Measurements from ENCODE around the gene PTPRCAP. TPM values are rescaled to one million over a fixed set of nuclear protein-coding genes. Genes with fewer than 3 reads are reported as not detected.

Gene PTPRCAP
- total RNA-seq, 1 experiment from 2014 or later = 1.7 TPM

DNA sequence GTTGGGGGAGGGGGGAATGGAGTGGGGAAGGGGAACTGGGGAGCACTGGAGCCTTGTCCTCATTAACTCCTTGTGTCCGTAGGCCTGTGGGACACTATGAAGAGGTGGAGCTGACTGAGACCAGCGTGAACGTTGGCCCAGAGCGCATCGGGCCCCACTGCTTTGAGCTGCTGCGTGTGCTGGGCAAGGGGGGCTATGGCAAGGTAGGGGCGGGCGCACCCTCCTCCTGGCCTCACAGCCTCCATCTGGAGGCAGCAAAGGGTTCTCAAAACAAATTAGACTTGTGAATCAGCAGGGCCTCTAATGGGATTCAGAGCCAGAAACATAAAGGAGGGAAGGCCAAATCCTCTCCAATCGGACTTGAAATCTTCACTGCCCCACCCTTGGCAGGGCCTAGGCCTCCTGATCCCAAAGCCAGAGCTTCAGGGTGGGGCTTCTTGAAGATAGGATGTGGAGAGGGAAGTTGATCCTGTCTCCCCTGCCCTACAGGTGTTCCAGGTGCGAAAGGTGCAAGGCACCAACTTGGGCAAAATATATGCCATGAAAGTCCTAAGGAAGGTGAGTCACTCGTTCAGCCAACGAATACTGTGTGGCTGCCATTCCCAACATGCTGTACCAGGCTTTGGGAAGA is 8.3 kb downstream of the PTPRCAP start:
- Histone ChIP-seq H4K5ac (ENCODE audit: insufficient read length, low read depth, low read length) (no peak overlapping the region), H3T11ph (ENCODE audit: low read length) (no peak overlapping the region), H3K4ac (ENCODE audit: low read depth, low read length) (no peak overlapping the region), H3K4me2 (ENCODE audit: insufficient read depth, insufficient read length, low read length) (peak overlapping the region; percentile 90), H2AK5ac (ENCODE audit: insufficient read length, low read length) (no peak overlapping the region), H3K4me1 (ENCODE audit: insufficient read depth, low read length) (no peaks in the 10 kb centered on the region), H4K91ac (ENCODE audit: insufficient read length, low read depth, low read length) (no peak overlapping the region), H3K9me3 (ENCODE audit: control insufficient read depth, low read depth, low read length) (no peaks in the 10 kb centered on the region), H3K56ac (ENCODE audit: insufficient read length, low read depth, low read length) (no peak overlapping the region), H3K23ac (ENCODE audit: insufficient read length, low read depth, low read length) (no peak overlapping the region), H3K18ac (ENCODE audit: insufficient read length, low read depth, low read length) (no peak overlapping the region), H2BK5ac (ENCODE audit: insufficient read length, low read length) (no peak overlapping the region), H3K14ac (ENCODE audit: insufficient read depth, low read length) (no peak overlapping the region), H3K79me1 (ENCODE audit: insufficient read depth, low read depth, low read length, poor library complexity, severe bottlenecking) (no peaks in the 10 kb centered on the region), H2BK15ac (ENCODE audit: low read depth, low read length) (no peak overlapping the region), H2BK12ac (ENCODE audit: insufficient read length, low read depth, low read length) (no peak overlapping the region), H3K27me3 (ENCODE audit: insufficient read depth, low read length) (no peaks in the 10 kb centered on the region), H3K79me2 (ENCODE audit: insufficient read depth, low read length) (no peaks in the 10 kb centered on the region; the same call in 1 of the 2 replicates), H2BK20ac (ENCODE audit: low read depth, low read length, poor library complexity, severe bottlenecking) (no peak overlapping the region), H3K27ac (ENCODE audit: insufficient read length, low read depth, low read length) (no peak overlapping the region), H2BK120ac (ENCODE audit: low read depth, low read length, poor library complexity, severe bottlenecking) (no peak overlapping the region), H3K23me2 (ENCODE audit: insufficient read length, low read depth, low read length, poor library complexity, severe bottlenecking) (peaks cover 4% of the 10 kb centered on the region), H3K9ac (ENCODE audit: extremely low read depth, insufficient read length, low read length) (peak overlapping the region; percentile 76), H4K8ac (replicated peaks; ENCODE audit: insufficient read length, low read depth, low read length) (no peak overlapping the region), H4K20me1 (ENCODE audit: control insufficient read depth, insufficient read depth, insufficient read length) (no peaks in the 10 kb centered on the region), H2AFZ (ENCODE audit: low read length) (no peak overlapping the region)
- H3K9me3 Mint-ChIP-seq = no peaks in the 10 kb centered on the region
- H3K4me1 Mint-ChIP-seq = peaks cover 9 to 12% of the 10 kb centered on the region in 2 experiments
- TF ChIP-seq, protein P1, sequence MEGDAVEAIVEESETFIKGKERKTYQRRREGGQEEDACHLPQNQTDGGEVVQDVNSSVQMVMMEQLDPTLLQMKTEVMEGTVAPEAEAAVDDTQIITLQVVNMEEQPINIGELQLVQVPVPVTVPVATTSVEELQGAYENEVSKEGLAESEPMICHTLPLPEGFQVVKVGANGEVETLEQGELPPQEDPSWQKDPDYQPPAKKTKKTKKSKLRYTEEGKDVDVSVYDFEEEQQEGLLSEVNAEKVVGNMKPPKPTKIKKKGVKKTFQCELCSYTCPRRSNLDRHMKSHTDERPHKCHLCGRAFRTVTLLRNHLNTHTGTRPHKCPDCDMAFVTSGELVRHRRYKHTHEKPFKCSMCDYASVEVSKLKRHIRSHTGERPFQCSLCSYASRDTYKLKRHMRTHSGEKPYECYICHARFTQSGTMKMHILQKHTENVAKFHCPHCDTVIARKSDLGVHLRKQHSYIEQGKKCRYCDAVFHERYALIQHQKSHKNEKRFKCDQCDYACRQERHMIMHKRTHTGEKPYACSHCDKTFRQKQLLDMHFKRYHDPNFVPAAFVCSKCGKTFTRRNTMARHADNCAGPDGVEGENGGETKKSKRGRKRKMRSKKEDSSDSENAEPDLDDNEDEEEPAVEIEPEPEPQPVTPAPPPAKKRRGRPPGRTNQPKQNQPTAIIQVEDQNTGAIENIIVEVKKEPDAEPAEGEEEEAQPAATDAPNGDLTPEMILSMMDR (conservative IDR thresholded peaks at IDR 0.05) = no peak
- peaks cover 9 to 30% (median 21%) of the 10 kb centered on the region in 3 experiments; a peak in 6 of 7 replicates for H3K36me3 Mint-ChIP-seq (ENCODE audit: insufficient read depth in 1 of 3, low read depth in 3 of 3)
- H3K27ac Mint-ChIP-seq = peak overlapping the region in 2 of 3 experiments; percentile 71 to 95; a peak in 4 of 7 replicates
- peak overlapping the region; percentile 87 to 92 for H3K4me3 Mint-ChIP-seq
- no peak for DNase-seq
- WGBS (ENCODE audit: extremely low coverage, insufficient read length, low lambda C conversion rate) = no CpG with 5 or more reads among the region's 12 CpGs
- H3K27me3 Mint-ChIP-seq (ENCODE audit: low read depth) = no peaks in the 10 kb centered on the region; the same call in 1 of the 2 replicates
